Measurements from ENCODE around the gene AAK1.

- TF ChIP-seq CTCF (conservative IDR thresholded peaks at IDR 0.05; ENCODE audit: low read depth, low read length) = no peak
- TF ChIP-seq EZH2 (IDR thresholded peaks at IDR 0.05; ENCODE audit: borderline replicate concordance, low read depth, low read length, poor library complexity, severe bottlenecking) = no peak
Observed at GRCh38 chr2:69553991-69554390, 89.5 kb downstream of the AAK1 start.

All from A673 (cell line).